Thyroid gland (tissue), 4 donors: ENCODE results near the gene FGF22. TPM values are rescaled to one million over a fixed set of nuclear protein-coding genes. Genes with fewer than 3 reads are reported as not detected.

Source experiments
- DNase-seq, 2 donors: peaks; one replicate each; pipeline ENCODE4 v3.0.0-alpha.2; 2019
- H3K27ac ChIP-seq, 3 donors: fragments of 200-600 bp; sonication (generic); 1 replicate in 2 of 3; 2 replicates in 1 of 3; pipeline ENCODE4 v1.5.1; 2016 to 2019; ENCODE audit warnings: mild to moderate bottlenecking in 1 of 3, moderate library complexity in 1 of 3
- H3K27me3 ChIP-seq: fragments of 200-600 bp; sonication (generic); one replicate; pipeline ENCODE4 v1.5.1; 2019
- H3K36me3 ChIP-seq, 2 donors: fragments of 200-600 bp; sonication (generic); one replicate each; pipeline ENCODE4 v1.5.1; 2016 to 2019
- H3K4me1 ChIP-seq, 2 donors: fragments of 200-600 bp; sonication (generic); one replicate each; pipeline ENCODE4 v1.5.1; 2017 to 2019
- H3K4me3 ChIP-seq, 3 donors: fragments of 200-600 bp; sonication (generic); replicated peaks in 1 of 3; 1 replicate in 2 of 3; 2 replicates in 1 of 3; pipeline ENCODE4 v1.5.1; 2016; ENCODE audit warnings: mild to moderate bottlenecking in 1 of 3
- H3K9me3 ChIP-seq: fragments of 200-600 bp; sonication (generic); one replicate; pipeline ENCODE4 v1.5.1; 2017
- POLR2A ChIP-seq, 2 donors: fragments of 450-650 bp; IDR thresholded peaks; one replicate each; pipeline ENCODE4 v1.6.1; 2017; ENCODE audit warnings: antibody characterized with exemption in 2 of 2, mild to moderate bottlenecking in 2 of 2, moderate library complexity in 1 of 2
- WGBS, 2 donors: methylation state at CpG; one replicate each; pipeline ENCODE4 v1.1.5; 2017; 5-methylcytosine and 5-hydroxymethylcytosine counted together
- intact Hi-C: fragments of 100-400 bp; cut with DNase I; formaldehyde crosslinking; loops from one replicate; pipeline ENCODE4 v1.15.1; 2023
- total RNA-seq, 4 donors: library from RNA; depleted of rRNA; stranded (reverse); fragments of >200 nt; gene quantifications; one replicate each; pipeline ENCODE4 v1.2.3, GENCODE V29; 2016
- TF ChIP-seq, protein P1 (sequence below), 6 experiments: fragments of 200-600 bp in 3 of 6; fragments of 450-650 bp in 3 of 6; sonication (generic) in 3 of 6; IDR thresholded peaks; one replicate each; pipeline ENCODE4 v1.5.1; 2016 to 2019; ENCODE audit warnings: antibody characterized with exemption in 6 of 6, mild to moderate bottlenecking in 2 of 6, inconsistent platforms in 1 of 6, moderate library complexity in 1 of 6

The FGF22 gene
- total RNA-seq, 4 donors from 2014 or later = not detected

DNA sequence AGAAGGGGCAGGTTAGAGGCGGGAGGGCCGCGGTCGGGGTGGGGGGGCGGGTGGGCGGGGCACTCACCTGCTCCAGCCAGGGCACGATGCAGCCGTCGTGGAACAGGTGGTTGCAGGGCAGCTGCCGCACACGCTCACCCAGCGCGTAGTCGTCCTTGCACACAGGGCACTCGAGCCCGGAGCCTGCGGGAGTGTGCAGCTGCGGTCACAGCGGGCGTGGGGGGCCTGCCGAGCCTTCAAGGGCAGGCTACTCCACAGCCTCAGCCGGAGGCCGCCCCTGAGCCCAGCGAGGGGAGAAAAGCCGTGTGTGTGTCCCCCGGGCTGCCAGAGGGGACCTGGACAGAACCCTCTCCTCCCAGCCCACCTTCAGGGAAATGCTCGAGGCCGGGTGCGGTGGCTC is 8.6 kb downstream of the FGF22 start:
- Histone ChIP-seq H3K27me3 (no peaks in the 10 kb centered on the region), H3K36me3 (peaks cover 37 to 48% of the 10 kb centered on the region in 2 donors), H3K27ac (no peak overlapping the region), H3K9me3 (no peaks in the 10 kb centered on the region), H3K4me3 (no peak overlapping the region), H3K4me1 (no peaks in the 10 kb centered on the region)
- intact Hi-C loops = no loop called here
- WGBS, 2 donors = 95 to 100% methylated on average over 1 to 28 of the region's 29 CpGs
- no peak for TF ChIP-seq POLR2A (IDR thresholded peaks at IDR 0.05)
- TF ChIP-seq, protein P1, sequence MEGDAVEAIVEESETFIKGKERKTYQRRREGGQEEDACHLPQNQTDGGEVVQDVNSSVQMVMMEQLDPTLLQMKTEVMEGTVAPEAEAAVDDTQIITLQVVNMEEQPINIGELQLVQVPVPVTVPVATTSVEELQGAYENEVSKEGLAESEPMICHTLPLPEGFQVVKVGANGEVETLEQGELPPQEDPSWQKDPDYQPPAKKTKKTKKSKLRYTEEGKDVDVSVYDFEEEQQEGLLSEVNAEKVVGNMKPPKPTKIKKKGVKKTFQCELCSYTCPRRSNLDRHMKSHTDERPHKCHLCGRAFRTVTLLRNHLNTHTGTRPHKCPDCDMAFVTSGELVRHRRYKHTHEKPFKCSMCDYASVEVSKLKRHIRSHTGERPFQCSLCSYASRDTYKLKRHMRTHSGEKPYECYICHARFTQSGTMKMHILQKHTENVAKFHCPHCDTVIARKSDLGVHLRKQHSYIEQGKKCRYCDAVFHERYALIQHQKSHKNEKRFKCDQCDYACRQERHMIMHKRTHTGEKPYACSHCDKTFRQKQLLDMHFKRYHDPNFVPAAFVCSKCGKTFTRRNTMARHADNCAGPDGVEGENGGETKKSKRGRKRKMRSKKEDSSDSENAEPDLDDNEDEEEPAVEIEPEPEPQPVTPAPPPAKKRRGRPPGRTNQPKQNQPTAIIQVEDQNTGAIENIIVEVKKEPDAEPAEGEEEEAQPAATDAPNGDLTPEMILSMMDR (IDR thresholded peaks at IDR 0.05) = no peak
- no peak for DNase-seq

DNA sequence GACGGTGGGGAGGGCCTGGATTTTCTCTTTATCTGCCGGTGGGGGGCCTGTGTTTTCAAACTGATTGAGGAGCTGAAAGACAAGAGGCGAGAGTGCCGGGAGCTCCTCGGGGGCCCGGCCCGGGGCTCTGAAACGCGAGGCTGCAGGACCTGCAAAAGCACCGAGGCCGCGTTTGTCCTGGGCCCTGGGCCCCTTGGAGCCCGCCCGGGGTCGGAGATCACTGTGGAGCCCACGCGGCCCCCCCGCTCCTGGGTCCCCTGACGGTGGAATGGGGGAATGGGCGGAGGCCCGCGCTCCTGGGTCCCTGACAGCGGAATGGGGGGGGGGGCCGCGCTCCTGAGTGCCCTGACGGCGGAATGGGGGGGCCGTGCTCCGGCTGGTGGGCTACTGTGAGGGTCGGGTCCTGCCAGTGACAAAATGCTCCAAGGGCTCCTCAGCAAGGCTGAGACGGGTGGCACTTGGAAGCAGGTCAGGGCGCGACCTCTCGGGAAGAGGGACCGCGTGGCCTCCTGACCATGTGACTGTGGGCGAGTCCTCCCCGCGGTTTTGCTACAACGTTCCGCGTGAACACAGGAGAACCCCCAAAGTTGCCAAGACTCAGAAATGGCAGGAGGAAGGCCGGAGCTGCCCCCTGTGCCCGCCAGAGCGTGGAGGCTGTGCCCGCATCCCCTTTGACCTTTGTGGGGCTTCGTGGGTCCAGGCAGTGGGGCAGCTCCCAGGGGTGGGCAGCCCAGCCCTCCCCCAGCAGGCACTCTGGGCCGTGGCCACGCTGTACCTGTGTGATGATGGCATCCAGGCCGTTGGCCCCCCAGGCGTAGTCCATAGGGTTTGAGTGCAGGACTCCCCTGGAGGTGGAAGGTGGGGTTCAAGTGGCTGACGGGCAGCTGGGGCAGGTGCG is 9.5 kb downstream of the FGF22 start:
- Histone ChIP-seq H3K4me3 (no peak overlapping the region), H3K9me3 (no peaks in the 10 kb centered on the region), H3K27me3 (no peaks in the 10 kb centered on the region), H3K4me1 (no peaks in the 10 kb centered on the region), H3K27ac (no peak overlapping the region), H3K36me3 (peaks cover 37 to 48% of the 10 kb centered on the region in 2 donors)
- intact Hi-C loops = no loop called here
- TF ChIP-seq POLR2A (IDR thresholded peaks at IDR 0.05) = no peak
- TF ChIP-seq, protein P1 (IDR thresholded peaks at IDR 0.05) = no peak
- DNase-seq = no peak
- WGBS, 2 donors = 92 to 93% methylated on average over 21 to 30 of the region's 53 CpGs

DNA sequence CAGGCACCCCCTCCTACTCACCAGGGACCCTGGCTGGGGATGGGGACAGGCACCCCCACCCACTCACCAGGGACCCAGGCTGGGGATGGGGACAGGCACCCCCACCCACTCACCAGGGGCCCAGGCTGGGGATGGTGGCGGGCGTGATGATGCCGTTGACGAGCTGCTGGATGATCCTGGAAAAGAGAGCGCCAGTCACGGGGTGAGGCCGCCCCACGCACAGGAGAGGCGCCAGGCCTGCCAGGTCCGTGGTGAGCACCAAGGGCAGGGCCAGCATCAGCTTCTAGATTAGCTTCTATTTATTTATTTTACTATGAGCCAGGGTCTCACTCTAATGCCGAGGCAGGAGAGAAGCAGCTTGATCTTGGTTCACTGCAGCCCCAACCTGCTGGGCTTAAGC is 10.4 kb downstream of the FGF22 start:
- intact Hi-C loops = no loop called here
- DNase-seq = no peak

DNA sequence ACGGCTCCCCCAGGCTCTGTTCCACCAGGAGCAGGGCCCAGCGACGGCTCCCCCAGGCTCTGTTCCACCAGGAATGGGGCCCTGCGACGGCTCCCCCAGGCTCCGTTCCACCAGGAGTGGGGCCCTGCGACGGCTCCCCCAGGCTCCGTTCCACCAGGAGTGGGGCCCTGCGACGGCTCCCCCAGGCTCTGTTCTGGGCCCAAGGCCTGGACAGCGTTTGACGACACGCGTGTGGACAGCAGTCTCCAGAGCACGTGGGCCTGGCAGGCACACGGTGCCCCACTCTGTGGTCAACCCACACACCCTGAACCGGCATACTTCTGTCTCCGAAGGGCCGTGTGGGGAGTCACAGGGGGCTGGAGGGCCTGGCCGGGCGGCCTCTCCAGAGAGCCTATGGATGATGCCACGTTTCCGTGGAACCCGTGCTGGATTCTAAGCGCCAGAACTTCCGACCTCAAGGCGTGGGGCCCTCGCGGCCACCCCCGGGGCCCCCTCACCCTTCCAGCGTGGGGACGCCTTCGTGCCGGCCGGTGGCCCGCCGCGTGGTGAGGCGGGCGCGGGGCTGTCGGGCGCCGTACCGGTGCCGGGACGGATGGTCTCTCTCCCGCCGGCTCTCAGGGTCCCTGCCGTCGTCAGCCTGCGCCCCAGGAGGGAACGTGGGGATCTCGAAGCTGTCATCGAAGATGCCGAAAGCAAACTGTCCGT is 11.6 kb downstream of the FGF22 start:
- peaks cover 37 to 48% of the 10 kb centered on the region in 2 donors for H3K36me3 ChIP-seq
- no peaks in the 10 kb centered on the region for H3K4me1 ChIP-seq
- H3K27me3 ChIP-seq = no peaks in the 10 kb centered on the region
- H3K27ac ChIP-seq = no peak overlapping the region
- H3K9me3 ChIP-seq = no peaks in the 10 kb centered on the region
- DNase-seq = no peak
- WGBS, 2 donors = 95 to 98% methylated on average over 18 to 49 of the region's 58 CpGs
- intact Hi-C loops = no loop called here
- H3K4me3 ChIP-seq = no peak overlapping the region
- TF ChIP-seq, protein P1 (IDR thresholded peaks at IDR 0.05) = no peak
- no peak for TF ChIP-seq POLR2A (IDR thresholded peaks at IDR 0.05)

More for the DNA sequence above, 10.4 kb downstream of the FGF22 start:
- Histone ChIP-seq H3K27ac (no peak overlapping the region), H3K36me3 (peaks cover 37 to 48% of the 10 kb centered on the region in 2 donors), H3K4me3 (no peak overlapping the region), H3K27me3 (no peaks in the 10 kb centered on the region), H3K9me3 (no peaks in the 10 kb centered on the region), H3K4me1 (no peaks in the 10 kb centered on the region)
- 95 to 97% methylated on average over 11 of the region's 11 CpGs for WGBS, 2 donors
- TF ChIP-seq POLR2A (IDR thresholded peaks at IDR 0.05) = no peak
- TF ChIP-seq, protein P1 (IDR thresholded peaks at IDR 0.05) = no peak

DNA sequence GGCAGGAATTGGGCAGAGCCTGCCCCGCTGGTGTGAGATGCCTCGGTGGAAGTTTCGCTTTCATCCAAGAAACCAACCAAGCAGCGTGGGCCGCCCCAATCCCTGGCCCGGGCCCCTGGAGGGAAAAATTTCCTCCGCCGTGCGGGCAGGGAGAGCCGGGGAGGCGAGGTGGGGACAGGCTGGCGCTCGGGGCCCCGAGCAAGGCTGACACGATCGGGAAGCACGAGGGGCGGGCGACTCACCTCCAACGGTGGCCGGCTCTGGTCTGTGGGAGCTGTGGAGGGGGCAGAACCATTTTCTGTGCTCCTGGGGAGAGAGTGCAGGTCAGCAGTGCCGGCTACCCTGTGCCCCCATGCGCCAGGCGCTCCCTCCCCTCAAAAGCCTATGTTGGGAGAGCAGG is 12.3 kb downstream of the FGF22 start:
- DNase-seq = no peak
- WGBS, 2 donors = 76 to 89% methylated on average over 4 to 18 of the region's 24 CpGs

More for the DNA sequence above, 12.3 kb downstream of the FGF22 start:
- TF ChIP-seq, protein P1 (IDR thresholded peaks at IDR 0.05) = no peak
- no peak for TF ChIP-seq POLR2A (IDR thresholded peaks at IDR 0.05)
- Histone ChIP-seq H3K4me1 (no peaks in the 10 kb centered on the region), H3K4me3 (no peak overlapping the region), H3K36me3 (peaks cover 34 to 43% of the 10 kb centered on the region in 2 donors), H3K27ac (no peak overlapping the region), H3K9me3 (no peaks in the 10 kb centered on the region), H3K27me3 (no peaks in the 10 kb centered on the region)
- intact Hi-C loops = no loop called here
